KOPT-K1 (cell line): ENCODE data around the gene DOK6.

Experiments used
- H3K27ac ChIP-seq: fragments of 200-600 bp; sonication (generic); 2 replicates; pipeline ENCODE4 v1.5.1; 2016; ENCODE audit warnings: antibody characterized with exemption, mild to moderate bottlenecking, low read depth, low read length; ENCODE audit not compliant: poor library complexity, severe bottlenecking
- H3K36me3 ChIP-seq: fragments of 200-600 bp; sonication (generic); 2 replicates; pipeline ENCODE4 v1.5.1; 2017; ENCODE audit warnings: antibody characterized with exemption, mild to moderate bottlenecking, low read length, moderate library complexity; ENCODE audit not compliant: insufficient read depth
- H3K9me3 ChIP-seq: fragments of 200-600 bp; sonication (generic); 2 replicates; pipeline ENCODE4 v1.5.1; 2017; ENCODE audit warnings: antibody characterized with exemption, low read length, mild to moderate bottlenecking; ENCODE audit not compliant: insufficient read depth, poor library complexity, severe bottlenecking

DOK6 gene

GRCh38 chr18:69556228-69556627 lies 155.5 kb downstream of the DOK6 start:
- no peaks in the 10 kb centered on the region for H3K36me3 ChIP-seq
- H3K27ac ChIP-seq, result no peak overlapping the region
- no peaks in the 10 kb centered on the region for H3K9me3 ChIP-seq

- no peaks in the 10 kb centered on the region for H3K36me3 ChIP-seq
- H3K27ac ChIP-seq, result no peak overlapping the region
- no peaks in the 10 kb centered on the region for H3K9me3 ChIP-seq
These were observed 156.6 kb downstream of the DOK6 start for GRCh38 chr18:69557282-69557681.

GRCh38 chr18:69558052-69558451 lies 157.4 kb downstream of the DOK6 start:
- H3K9me3 ChIP-seq, result no peaks in the 10 kb centered on the region
- H3K36me3 ChIP-seq, result no peaks in the 10 kb centered on the region
- no peak overlapping the region for H3K27ac ChIP-seq

- no peaks in the 10 kb centered on the region for H3K36me3 ChIP-seq
- H3K27ac ChIP-seq, result no peak overlapping the region
- no peaks in the 10 kb centered on the region for H3K9me3 ChIP-seq
These were observed 158.9 kb downstream of the DOK6 start for GRCh38 chr18:69559604-69560003.

- Histone ChIP-seq H3K27ac (no peak overlapping the region), H3K36me3 (no peaks in the 10 kb centered on the region), H3K9me3 (peaks cover 14% of the 10 kb centered on the region)
These were observed 163.9 kb downstream of the DOK6 start for GRCh38 chr18:69564602-69565001.

- H3K9me3 ChIP-seq, result peaks cover 14% of the 10 kb centered on the region
- H3K36me3 ChIP-seq, result no peaks in the 10 kb centered on the region
- no peak overlapping the region for H3K27ac ChIP-seq
These were observed 167.3 kb downstream of the DOK6 start for GRCh38 chr18:69567813-69568488.

- H3K9me3 ChIP-seq, result peaks cover 14% of the 10 kb centered on the region
- no peaks in the 10 kb centered on the region for H3K36me3 ChIP-seq
- H3K27ac ChIP-seq, result no peak overlapping the region
These were observed 168.4 kb downstream of the DOK6 start for GRCh38 chr18:69569133-69569532.

- Histone ChIP-seq H3K27ac (no peak overlapping the region), H3K9me3 (no peaks in the 10 kb centered on the region), H3K36me3 (no peaks in the 10 kb centered on the region)
These were observed 173.7 kb downstream of the DOK6 start for GRCh38 chr18:69574401-69574800.

GRCh38 chr18:69580107-69580506 lies 179.4 kb downstream of the DOK6 start:
- no peaks in the 10 kb centered on the region for H3K36me3 ChIP-seq
- H3K9me3 ChIP-seq, result no peaks in the 10 kb centered on the region
- no peak overlapping the region for H3K27ac ChIP-seq

- H3K9me3 ChIP-seq, result no peaks in the 10 kb centered on the region
- no peaks in the 10 kb centered on the region for H3K36me3 ChIP-seq
- no peak overlapping the region for H3K27ac ChIP-seq
These were observed 183.7 kb downstream of the DOK6 start for GRCh38 chr18:69584429-69584828.

GRCh38 chr18:69585696-69586095 lies 185.0 kb downstream of the DOK6 start:
- Histone ChIP-seq H3K9me3 (no peaks in the 10 kb centered on the region), H3K27ac (no peak overlapping the region), H3K36me3 (no peaks in the 10 kb centered on the region)

GRCh38 chr18:69586537-69586936 lies 185.8 kb downstream of the DOK6 start:
- no peak overlapping the region for H3K27ac ChIP-seq
- H3K9me3 ChIP-seq, result no peaks in the 10 kb centered on the region
- no peaks in the 10 kb centered on the region for H3K36me3 ChIP-seq

- no peaks in the 10 kb centered on the region for H3K9me3 ChIP-seq
- H3K36me3 ChIP-seq, result no peaks in the 10 kb centered on the region
- no peak overlapping the region for H3K27ac ChIP-seq
These were observed 187.6 kb downstream of the DOK6 start for GRCh38 chr18:69588301-69588700.

- Histone ChIP-seq H3K27ac (no peak overlapping the region), H3K36me3 (no peaks in the 10 kb centered on the region), H3K9me3 (no peaks in the 10 kb centered on the region)
These were observed 189.5 kb downstream of the DOK6 start for GRCh38 chr18:69590150-69590549.

GRCh38 chr18:69596345-69596744 lies 195.7 kb downstream of the DOK6 start:
- Histone ChIP-seq H3K36me3 (no peaks in the 10 kb centered on the region), H3K9me3 (no peaks in the 10 kb centered on the region), H3K27ac (no peak overlapping the region)

- Histone ChIP-seq H3K9me3 (no peaks in the 10 kb centered on the region), H3K27ac (no peak overlapping the region), H3K36me3 (no peaks in the 10 kb centered on the region)
These were observed 196.9 kb downstream of the DOK6 start for GRCh38 chr18:69597561-69597960.
